ENCODE results near the gene TSNAX. TPM values are rescaled to one million over a fixed set of nuclear protein-coding genes. Genes with fewer than 3 reads are reported as not detected.
A peak's percentile ranks its signal among the peaks of the same experiment; 100 is the strongest.

Gene TSNAX
- polyA plus RNA-seq, 1 of the 3 experiments (the other 2 are of a cell fraction), result 15.7 TPM

DNA sequence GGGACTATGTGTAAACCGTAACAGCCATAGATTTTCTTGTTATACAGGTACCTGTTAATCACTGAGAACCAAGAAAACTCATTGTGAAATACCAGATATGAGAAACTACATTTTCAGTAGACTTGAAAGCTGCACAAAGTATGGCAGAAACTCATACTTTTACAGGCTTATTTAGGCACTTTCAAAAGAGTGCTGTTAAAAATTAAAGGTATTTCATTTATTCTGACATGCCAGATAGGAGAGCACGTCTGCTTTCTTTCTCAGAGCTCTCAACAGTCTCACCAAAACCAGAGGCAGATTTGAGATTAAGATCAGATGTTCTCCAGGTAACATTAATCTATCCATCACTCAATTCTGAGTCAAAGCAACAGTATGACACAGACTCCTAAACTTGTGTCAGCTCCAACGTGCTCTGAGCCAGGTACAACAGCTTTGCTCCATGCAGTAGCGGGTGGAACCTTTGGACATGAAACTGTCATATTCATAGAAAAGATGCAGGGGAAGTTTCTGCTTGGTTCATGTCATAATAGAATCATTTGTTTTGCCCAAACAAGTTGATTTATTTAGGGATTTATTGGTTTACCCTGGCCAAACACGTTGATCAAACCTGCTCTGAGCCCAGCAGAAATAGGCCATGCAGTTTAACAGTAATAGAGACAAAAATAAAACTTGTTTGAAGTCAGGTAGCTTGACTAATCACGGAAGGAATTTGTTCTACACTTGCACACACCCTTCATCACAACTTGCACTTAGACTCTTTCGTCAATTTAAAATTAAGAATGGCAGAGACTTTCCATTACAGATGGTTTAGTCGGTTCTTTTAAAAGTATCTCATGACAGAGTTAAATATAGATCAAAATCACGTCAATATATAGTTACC is 20.8 kb upstream of the TSNAX start:
- Histone ChIP-seq H3K9ac (no peak overlapping the region), H3K4me1 (ENCODE audit: control insufficient read depth in 1 of 2, insufficient read depth in 2 of 2, low read depth in 1 of 2, low read length in 1 of 2) (peaks cover 0 to 2% of the 10 kb centered on the region in 2 experiments; a peak in 2 of 4 replicates), H3K9me3 (no peaks in the 10 kb centered on the region), H3K79me2 (ENCODE audit: insufficient read depth) (no peaks in the 10 kb centered on the region), H4K20me1 (ENCODE audit: insufficient read depth) (no peaks in the 10 kb centered on the region), H3K4me2 (no peak overlapping the region), H3K27ac (ENCODE audit: low read depth in 2 of 2, low read length in 1 of 2) (no peak overlapping the region), H2AFZ (ENCODE audit: low read depth) (no peak overlapping the region; the same call in 1 of the 2 replicates), H3K36me3 (replicated peaks in 1 of 2; ENCODE audit: control insufficient read depth in 1 of 2, insufficient read depth in 2 of 2, low read length in 1 of 2) (no peaks in the 10 kb centered on the region), H3F3A (replicated peaks; ENCODE audit: insufficient read depth) (no peaks in the 10 kb centered on the region), H3K4me3 (ENCODE audit: low read depth in 2 of 2, low read length in 1 of 2) (no peak overlapping the region), H3K27me3 (ENCODE audit: insufficient read depth) (no peaks in the 10 kb centered on the region), H3K9me2 (no peaks in the 10 kb centered on the region)
- ChIA-PET CTCF (no interaction called here), POLR2A (no interaction called here)
- DNase-seq, result no peak
- peak; percentile 52 for TF ChIP-seq TCF12 (IDR thresholded peaks at IDR 0.05)
- TF ChIP-seq POLR2AphosphoS5 (IDR thresholded peaks at IDR 0.05; ENCODE audit: low read depth, low read length), result no peak
- no peak for TF ChIP-seq RCOR1 (IDR thresholded peaks at IDR 0.05; ENCODE audit: low read length)
- no peak for TF ChIP-seq RAD21 (IDR thresholded peaks at IDR 0.05; ENCODE audit: low read length)
- no peak for TF ChIP-seq ELF1 (IDR thresholded peaks at IDR 0.05)
- TF ChIP-seq, protein P1, sequence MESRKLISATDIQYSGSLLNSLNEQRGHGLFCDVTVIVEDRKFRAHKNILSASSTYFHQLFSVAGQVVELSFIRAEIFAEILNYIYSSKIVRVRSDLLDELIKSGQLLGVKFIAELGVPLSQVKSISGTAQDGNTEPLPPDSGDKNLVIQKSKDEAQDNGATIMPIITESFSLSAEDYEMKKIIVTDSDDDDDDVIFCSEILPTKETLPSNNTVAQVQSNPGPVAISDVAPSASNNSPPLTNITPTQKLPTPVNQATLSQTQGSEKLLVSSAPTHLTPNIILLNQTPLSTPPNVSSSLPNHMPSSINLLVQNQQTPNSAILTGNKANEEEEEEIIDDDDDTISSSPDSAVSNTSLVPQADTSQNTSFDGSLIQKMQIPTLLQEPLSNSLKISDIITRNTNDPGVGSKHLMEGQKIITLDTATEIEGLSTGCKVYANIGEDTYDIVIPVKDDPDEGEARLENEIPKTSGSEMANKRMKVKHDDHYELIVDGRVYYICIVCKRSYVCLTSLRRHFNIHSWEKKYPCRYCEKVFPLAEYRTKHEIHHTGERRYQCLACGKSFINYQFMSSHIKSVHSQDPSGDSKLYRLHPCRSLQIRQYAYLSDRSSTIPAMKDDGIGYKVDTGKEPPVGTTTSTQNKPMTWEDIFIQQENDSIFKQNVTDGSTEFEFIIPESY (IDR thresholded peaks at IDR 0.05; ENCODE audit: borderline replicate concordance, low read depth), result no peak
- TF ChIP-seq SIN3A (IDR thresholded peaks at IDR 0.05; ENCODE audit: borderline replicate concordance, low read depth, low read length), result no peak
- TF ChIP-seq GATA2 (CRISPR knock-in tag; IDR thresholded peaks at IDR 0.05), result no peak
- 82% methylated on average over 9 of the region's 9 CpGs for WGBS (ENCODE audit: low lambda C conversion rate)

DNA sequence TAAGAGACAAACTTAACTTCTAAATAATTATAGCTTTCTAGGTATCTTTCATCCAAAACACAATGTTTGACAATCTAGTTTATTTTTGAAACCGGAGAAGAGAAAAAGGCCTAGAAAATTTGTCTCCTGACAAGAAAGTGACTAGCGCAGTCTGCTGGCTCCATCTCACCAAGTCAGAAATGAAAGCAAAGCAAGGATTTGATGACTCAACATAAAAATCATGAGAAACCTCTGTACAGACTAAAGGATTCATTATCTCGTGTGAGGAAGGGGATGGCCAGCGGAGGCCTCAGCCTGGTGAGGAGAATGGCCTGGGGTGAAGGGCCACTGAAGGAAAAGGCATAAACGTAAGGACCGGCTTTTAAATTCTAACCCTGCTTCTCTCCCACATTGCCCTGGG is 20.0 kb upstream of the TSNAX start:
- Histone ChIP-seq H3K9me3 (no peaks in the 10 kb centered on the region), H3K4me3 (ENCODE audit: low read depth in 2 of 2, low read length in 1 of 2) (no peak overlapping the region), H3K79me2 (ENCODE audit: insufficient read depth) (no peaks in the 10 kb centered on the region), H3K27ac (ENCODE audit: low read depth in 2 of 2, low read length in 1 of 2) (no peak overlapping the region), H4K20me1 (ENCODE audit: insufficient read depth) (no peaks in the 10 kb centered on the region), H3K9me2 (no peaks in the 10 kb centered on the region), H2AFZ (ENCODE audit: low read depth) (no peak overlapping the region; the same call in 1 of the 2 replicates), H3K27me3 (ENCODE audit: insufficient read depth) (no peaks in the 10 kb centered on the region), H3K4me1 (ENCODE audit: control insufficient read depth in 1 of 2, insufficient read depth in 2 of 2, low read depth in 1 of 2, low read length in 1 of 2) (peaks cover 0 to 2% of the 10 kb centered on the region in 2 experiments; a peak in 2 of 4 replicates), H3K36me3 (replicated peaks in 1 of 2; ENCODE audit: control insufficient read depth in 1 of 2, insufficient read depth in 2 of 2, low read length in 1 of 2) (no peaks in the 10 kb centered on the region), H3F3A (replicated peaks; ENCODE audit: insufficient read depth) (peaks cover 3% of the 10 kb centered on the region), H3K9ac (no peak overlapping the region), H3K4me2 (no peak overlapping the region)
- CTCF ChIA-PET, result interaction anchor here (1.5 kb wide), 1 partner anchor 8 kb away, joined by 3 read pairs; no protein-coding TSS in a partner anchor
- 92% methylated on average over 6 of the region's 6 CpGs for WGBS (ENCODE audit: low lambda C conversion rate)
- TF ChIP-seq EZH2phosphoT487 (IDR thresholded peaks at IDR 0.05; ENCODE audit: borderline replicate concordance, low read depth), result no peak
- TF ChIP-seq MXI1 (IDR thresholded peaks at IDR 0.05; ENCODE audit: low read depth, low read length), result no peak
- TF ChIP-seq POLR2AphosphoS5 (IDR thresholded peaks at IDR 0.05; ENCODE audit: low read depth, low read length), result no peak
- TF ChIP-seq MEF2A (IDR thresholded peaks at IDR 0.05; ENCODE audit: borderline replicate concordance, low read depth), result no peak
- TF ChIP-seq, protein P2, sequence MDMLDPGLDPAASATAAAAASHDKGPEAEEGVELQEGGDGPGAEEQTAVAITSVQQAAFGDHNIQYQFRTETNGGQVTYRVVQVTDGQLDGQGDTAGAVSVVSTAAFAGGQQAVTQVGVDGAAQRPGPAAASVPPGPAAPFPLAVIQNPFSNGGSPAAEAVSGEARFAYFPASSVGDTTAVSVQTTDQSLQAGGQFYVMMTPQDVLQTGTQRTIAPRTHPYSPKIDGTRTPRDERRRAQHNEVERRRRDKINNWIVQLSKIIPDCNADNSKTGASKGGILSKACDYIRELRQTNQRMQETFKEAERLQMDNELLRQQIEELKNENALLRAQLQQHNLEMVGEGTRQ (IDR thresholded peaks at IDR 0.05; ENCODE audit: borderline replicate concordance, low read depth, low read length), result no peak
- TF ChIP-seq, protein P1 (IDR thresholded peaks at IDR 0.05; ENCODE audit: borderline replicate concordance, low read depth), result no peak
- no peak for TF ChIP-seq RCOR1 (IDR thresholded peaks at IDR 0.05; ENCODE audit: low read length)
- no peak for TF ChIP-seq NRF1 (IDR thresholded peaks at IDR 0.05; ENCODE audit: low read depth, low read length)
- TF ChIP-seq CHD2 (IDR thresholded peaks at IDR 0.05; ENCODE audit: low read length, partially characterized antibody), result no peak
- DNase-seq, result no peak
- POLR2A ChIA-PET, result no interaction called here
